ENCODE measurements around the gene KIZ.

KIZ gene

GRCh38 chr20:21175433-21175832, 49.6 kb downstream of the KIZ start:
- no peak for DNase-seq (ENCODE audit: low spot score)
- no peak for FAIRE-seq

GRCh38 chr20:21177767-21178166, 51.9 kb downstream of the KIZ start:
- FAIRE-seq = no peak
- DNase-seq (ENCODE audit: low spot score) = no peak

- DNase-seq (ENCODE audit: low spot score) = no peak
- no peak for FAIRE-seq
These were observed 53.9 kb downstream of the KIZ start for GRCh38 chr20:21179757-21180156.

GRCh38 chr20:21180248-21180647, 54.4 kb downstream of the KIZ start:
- no peak for DNase-seq (ENCODE audit: low spot score)
- no peak for FAIRE-seq

- no peak for FAIRE-seq
- DNase-seq (ENCODE audit: low spot score) = no peak
These were observed 55.1 kb downstream of the KIZ start for GRCh38 chr20:21181028-21181427.

- peak; percentile 73 for DNase-seq (ENCODE audit: low spot score)
These were observed 57.1 kb downstream of the KIZ start for GRCh38 chr20:21182832-21183563.

GRCh38 chr20:21183722-21184121, 57.8 kb downstream of the KIZ start:
- peak; percentile 42 for DNase-seq (ENCODE audit: low spot score)

More at GRCh38 chr20:21182832-21183563, 57.1 kb downstream of the KIZ start:
- no peak for FAIRE-seq

GRCh38 chr20:21184819-21185218, 58.9 kb downstream of the KIZ start:
- FAIRE-seq (no peak), DNase-seq (ENCODE audit: low spot score) (no peak)

More at GRCh38 chr20:21183722-21184121, 57.8 kb downstream of the KIZ start:
- no peak for FAIRE-seq

GRCh38 chr20:21185849-21186248, 60.0 kb downstream of the KIZ start:
- no peak for FAIRE-seq
- no peak for DNase-seq (ENCODE audit: low spot score)

GRCh38 chr20:21189761-21190523, 64.1 kb downstream of the KIZ start:
- DNase-seq (ENCODE audit: low spot score) (no peak), FAIRE-seq (no peak)

GRCh38 chr20:21190869-21191268, 65.0 kb downstream of the KIZ start:
- DNase-seq (ENCODE audit: low spot score) = no peak

GRCh38 chr20:21191839-21192238, 66.0 kb downstream of the KIZ start:
- no peak for DNase-seq (ENCODE audit: low spot score)
- no peak for FAIRE-seq

More at GRCh38 chr20:21190869-21191268, 65.0 kb downstream of the KIZ start:
- no peak for FAIRE-seq

- FAIRE-seq (no peak), DNase-seq (ENCODE audit: low spot score) (peak; percentile 69)
These were observed 76.4 kb downstream of the KIZ start for GRCh38 chr20:21202259-21202658.

GRCh38 chr20:21203088-21203656, 77.3 kb downstream of the KIZ start:
- DNase-seq (ENCODE audit: low spot score) (no peak), FAIRE-seq (no peak)

- FAIRE-seq = no peak
These were observed 80.7 kb downstream of the KIZ start for GRCh38 chr20:21206584-21206983.

GRCh38 chr20:21208999-21209398, 83.1 kb downstream of the KIZ start:
- FAIRE-seq (no peak), DNase-seq (ENCODE audit: low spot score) (no peak)

More at GRCh38 chr20:21206584-21206983, 80.7 kb downstream of the KIZ start:
- no peak for DNase-seq (ENCODE audit: low spot score)

GRCh38 chr20:21209668-21210067, 83.8 kb downstream of the KIZ start:
- no peak for FAIRE-seq
- DNase-seq (ENCODE audit: low spot score) = no peak

- DNase-seq (ENCODE audit: low spot score) (no peak), FAIRE-seq (no peak)
These were observed 87.8 kb downstream of the KIZ start for GRCh38 chr20:21213691-21214090.

- FAIRE-seq (no peak), DNase-seq (ENCODE audit: low spot score) (no peak)
These were observed 88.5 kb downstream of the KIZ start for GRCh38 chr20:21214431-21214830.

GRCh38 chr20:21219686-21220085, 93.8 kb downstream of the KIZ start:
- FAIRE-seq (no peak), DNase-seq (ENCODE audit: low spot score) (no peak)

- no peak for FAIRE-seq
- DNase-seq (ENCODE audit: low spot score) = no peak
These were observed 98.3 kb downstream of the KIZ start for GRCh38 chr20:21224217-21224616.

GRCh38 chr20:21225215-21225947, 99.5 kb downstream of the KIZ start:
- DNase-seq (ENCODE audit: low spot score) = no peak
- FAIRE-seq = no peak
